ENCODE data around the gene UBASH3A. TPM values are rescaled to one million over a fixed set of nuclear protein-coding genes. Genes with fewer than 3 reads are reported as not detected.

The UBASH3A gene
- total RNA-seq, 1 donor from 2014 or later: not detected

- no peaks in the 10 kb centered on the region for H3K36me3 Mint-ChIP-seq (ENCODE audit: unreplicated experiment)
- no peak for DNase-seq
- H3K9me3 Mint-ChIP-seq (ENCODE audit: unreplicated experiment): peaks cover 3% of the 10 kb centered on the region
- H3K4me3 Mint-ChIP-seq (ENCODE audit: unreplicated experiment): no peak overlapping the region
- H3K27ac Mint-ChIP-seq (ENCODE audit: unreplicated experiment): no peak overlapping the region
- H3K4me1 Mint-ChIP-seq (ENCODE audit: low read depth, unreplicated experiment): peaks cover 2% of the 10 kb centered on the region
- no peak for TF ChIP-seq CTCF (IDR thresholded peaks at IDR 0.05; ENCODE audit: partially characterized antibody, unreplicated experiment)
- H3K27me3 Mint-ChIP-seq (ENCODE audit: unreplicated experiment): peaks cover 1% of the 10 kb centered on the region
Measured at GRCh38 chr21:42489006-42489563, 85.4 kb downstream of the UBASH3A start.

DNA sequence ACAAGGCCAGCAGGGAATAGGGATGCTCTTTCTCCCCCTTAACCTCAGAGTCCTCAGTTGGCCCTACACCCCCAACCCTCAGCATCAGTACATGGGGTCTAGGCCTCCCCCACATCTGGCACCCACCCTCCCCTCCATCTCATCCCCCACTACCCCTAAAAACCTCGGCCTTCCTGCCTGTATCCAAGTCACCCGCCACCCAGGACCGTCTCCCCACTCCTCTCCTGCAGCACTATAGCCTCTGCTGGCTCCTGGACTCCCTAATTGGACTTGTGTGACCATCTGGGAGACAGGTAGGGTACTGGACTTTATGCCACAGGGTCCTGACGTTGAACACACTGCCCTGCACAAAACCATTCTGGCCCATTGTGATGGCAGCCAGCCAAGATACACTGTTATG is 86.3 kb downstream of the UBASH3A start:
- Mint-ChIP-seq H3K4me1 (ENCODE audit: low read depth, unreplicated experiment) (peaks cover 2% of the 10 kb centered on the region), H3K9me3 (ENCODE audit: unreplicated experiment) (peaks cover 3% of the 10 kb centered on the region), H3K27me3 (ENCODE audit: unreplicated experiment) (peaks cover 1% of the 10 kb centered on the region), H3K36me3 (ENCODE audit: unreplicated experiment) (no peaks in the 10 kb centered on the region), H3K4me3 (ENCODE audit: unreplicated experiment) (no peak overlapping the region), H3K27ac (ENCODE audit: unreplicated experiment) (no peak overlapping the region)
- no peak for DNase-seq
- no peak for TF ChIP-seq CTCF (IDR thresholded peaks at IDR 0.05; ENCODE audit: partially characterized antibody, unreplicated experiment)

DNA sequence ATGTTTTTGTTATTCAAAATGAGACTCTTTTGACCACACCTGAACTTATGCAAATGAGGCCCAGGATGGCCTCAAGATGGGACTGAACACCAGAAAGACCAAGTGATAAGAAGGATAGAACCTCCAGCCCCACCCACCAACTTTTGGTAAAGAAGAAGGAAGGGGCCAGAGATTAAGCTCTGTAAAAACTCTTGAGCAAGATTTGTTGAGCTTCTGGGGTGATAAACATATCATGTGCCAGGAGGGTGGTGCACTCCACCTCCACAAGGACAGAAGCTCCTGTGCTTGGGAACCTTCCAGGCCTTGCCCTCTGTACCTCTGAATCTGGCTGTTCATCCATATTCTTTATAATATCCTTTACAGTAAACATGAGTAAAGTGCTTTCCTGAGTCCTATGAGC is 87.0 kb downstream of the UBASH3A start:
- Mint-ChIP-seq H3K27ac (ENCODE audit: unreplicated experiment) (no peak overlapping the region), H3K9me3 (ENCODE audit: unreplicated experiment) (peaks cover 3% of the 10 kb centered on the region), H3K27me3 (ENCODE audit: unreplicated experiment) (peaks cover 1% of the 10 kb centered on the region), H3K4me3 (ENCODE audit: unreplicated experiment) (no peak overlapping the region), H3K4me1 (ENCODE audit: low read depth, unreplicated experiment) (peaks cover 3% of the 10 kb centered on the region), H3K36me3 (ENCODE audit: unreplicated experiment) (no peaks in the 10 kb centered on the region)
- DNase-seq: no peak
- TF ChIP-seq CTCF (IDR thresholded peaks at IDR 0.05; ENCODE audit: partially characterized antibody, unreplicated experiment): no peak

DNA sequence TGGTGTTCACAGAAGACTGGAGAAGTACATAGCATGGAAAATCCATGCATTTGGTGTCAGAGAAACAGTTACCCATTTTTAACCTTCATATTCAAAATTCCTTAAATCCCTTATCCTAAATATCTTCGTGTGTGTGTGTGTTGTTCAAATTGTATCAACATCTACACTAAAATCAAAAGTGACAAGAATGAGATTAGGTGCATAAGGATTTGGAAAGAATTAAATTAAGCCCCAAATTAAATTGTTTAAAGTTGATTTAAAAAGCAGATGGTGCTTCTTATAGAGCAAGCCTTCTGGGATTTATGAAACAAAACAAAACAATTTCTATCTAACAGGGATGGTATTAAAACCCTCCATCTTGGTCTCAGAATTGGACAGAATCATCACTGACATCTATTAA is 87.6 kb downstream of the UBASH3A start:
- no peak overlapping the region for H3K4me3 Mint-ChIP-seq (ENCODE audit: unreplicated experiment)
- no peaks in the 10 kb centered on the region for H3K36me3 Mint-ChIP-seq (ENCODE audit: unreplicated experiment)
- H3K27me3 Mint-ChIP-seq (ENCODE audit: unreplicated experiment): peaks cover 1% of the 10 kb centered on the region
- peaks cover 2% of the 10 kb centered on the region for H3K4me1 Mint-ChIP-seq (ENCODE audit: low read depth, unreplicated experiment)
- peaks cover 3% of the 10 kb centered on the region for H3K9me3 Mint-ChIP-seq (ENCODE audit: unreplicated experiment)
- no peak for DNase-seq
- TF ChIP-seq CTCF (IDR thresholded peaks at IDR 0.05; ENCODE audit: partially characterized antibody, unreplicated experiment): no peak
- no peak overlapping the region for H3K27ac Mint-ChIP-seq (ENCODE audit: unreplicated experiment)

DNA sequence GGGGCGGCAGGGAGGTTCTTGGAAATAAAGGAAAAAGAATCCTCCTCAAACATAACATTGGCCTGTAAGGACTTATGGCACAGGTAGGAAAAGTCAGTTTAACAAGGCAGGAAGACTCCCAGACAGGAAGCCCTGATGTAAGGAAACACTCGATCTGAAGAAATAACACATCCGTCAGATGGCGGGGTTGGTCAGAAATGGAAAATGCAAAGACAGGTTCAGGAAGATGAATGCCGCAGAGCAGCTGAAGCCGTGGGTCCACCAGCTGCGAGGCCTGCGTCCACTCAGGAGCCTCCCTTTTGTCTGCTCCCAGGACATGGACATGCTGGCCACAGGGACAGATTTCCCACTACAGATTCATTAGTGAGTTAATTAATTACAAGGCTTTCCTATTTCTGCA is 88.5 kb downstream of the UBASH3A start:
- H3K9me3 Mint-ChIP-seq (ENCODE audit: unreplicated experiment): peaks cover 3% of the 10 kb centered on the region
- no peak for TF ChIP-seq CTCF (IDR thresholded peaks at IDR 0.05; ENCODE audit: partially characterized antibody, unreplicated experiment)
- H3K4me3 Mint-ChIP-seq (ENCODE audit: unreplicated experiment): no peak overlapping the region
- no peak overlapping the region for H3K27ac Mint-ChIP-seq (ENCODE audit: unreplicated experiment)
- peaks cover 4% of the 10 kb centered on the region for H3K27me3 Mint-ChIP-seq (ENCODE audit: unreplicated experiment)
- H3K36me3 Mint-ChIP-seq (ENCODE audit: unreplicated experiment): no peaks in the 10 kb centered on the region
- peaks cover 7% of the 10 kb centered on the region for H3K4me1 Mint-ChIP-seq (ENCODE audit: low read depth, unreplicated experiment)
- no peak for DNase-seq
